Activated T-helper 17 cell treated with anti-CD3 and anti-CD28 coated beads, Interleukin-2, amount 50 U/mL, for 72 hours (primary cell): ENCODE data around the gene ITGA8. TPM values are rescaled to one million over a fixed set of nuclear protein-coding genes. Genes with fewer than 3 reads are reported as not detected.

Source experiments
- total RNA-seq, 2 donors: library from RNA; stranded (reverse); gene quantifications; one replicate each; pipeline ENCODE4 v1.2.3, GENCODE V29; 2022

The ITGA8 gene
- total RNA-seq, 2 donors from 2014 or later: not detected

Other genes starting within 250 kb of the ITGA8 start
- 10 to 100 TPM; 22.0 to 23.2 TPM for gene MINDY3, start 140.6 kb upstream of the ITGA8 start, total RNA-seq